ENCODE data around the gene PLPPR2. TPM values are rescaled to one million over a fixed set of nuclear protein-coding genes. Genes with fewer than 3 reads are reported as not detected.

Gene PLPPR2
- total and polyA plus RNA-seq, 12 donors: 4.1 to 19.8 (median 10.6) TPM

GRCh38 chr19:11356074-11356397 is 804 bp downstream of the PLPPR2 start:
- H3K4me3 ChIP-seq: peak overlapping the region; percentile 51 to 71 (median 64)
- intact Hi-C loops (cut with DNase I): loop anchor here in 1 of 10 donors (10.0 kb wide), 1 partner anchor 61 kb away; the partner anchor contains the start of gene TSPAN16
- WGBS, 2 donors: 80 to 84% methylated on average over 6 of the region's 6 CpGs
- no peaks in the 10 kb centered on the region for H3K9me3 ChIP-seq
- no peak for TF ChIP-seq CTCF (IDR thresholded peaks at IDR 0.05)
- peaks cover 0 to 17% (median 6%) of the 10 kb centered on the region in 9 donors for H3K4me1 ChIP-seq
- no peak for ATAC-seq
- no peaks in the 10 kb centered on the region for H3K27me3 ChIP-seq
- no peak for DNase-seq
- H3K27ac ChIP-seq: peak overlapping the region in 5 of 10 donors; percentile 30 to 86 (median 63)
- H3K36me3 ChIP-seq: peaks cover 0 to 29% (median 0%) of the 10 kb centered on the region in 9 donors

GRCh38 chr19:11356676-11357550 is 1.7 kb downstream of the PLPPR2 start:
- Histone ChIP-seq H3K36me3 (peaks cover 0 to 36% (median 0%) of the 10 kb centered on the region in 9 donors), H3K4me3 (no peak overlapping the region), H3K4me1 (peaks cover 0 to 23% (median 6%) of the 10 kb centered on the region in 9 donors), H3K9me3 (no peaks in the 10 kb centered on the region), H3K27me3 (no peaks in the 10 kb centered on the region), H3K27ac (no peak overlapping the region)
- DNase-seq (no peak), ATAC-seq (no peak)
- no peak for TF ChIP-seq CTCF (IDR thresholded peaks at IDR 0.05)
- 81 to 83% methylated on average over 11 of the region's 11 CpGs for WGBS, 2 donors
- intact Hi-C loops (cut with DNase I): loop anchor here in 1 of 10 donors (10.0 kb wide), 1 partner anchor 62 kb away; the partner anchor contains the start of gene TSPAN16

GRCh38 chr19:11359421-11359820 is 4.2 kb downstream of the PLPPR2 start:
- WGBS, 2 donors: 88 to 90% methylated on average over 11 of the region's 11 CpGs
- DNase-seq (no peak), ATAC-seq (no peak)
- intact Hi-C loops (cut with DNase I): loop anchor here in 1 of 10 donors (10.0 kb wide), 1 partner anchor 65 kb away; the partner anchor contains the start of gene TSPAN16
- TF ChIP-seq CTCF (IDR thresholded peaks at IDR 0.05): no peak
- Histone ChIP-seq H3K27me3 (no peaks in the 10 kb centered on the region), H3K4me1 (peaks cover 0 to 23% (median 6%) of the 10 kb centered on the region in 9 donors), H3K9me3 (no peaks in the 10 kb centered on the region), H3K27ac (no peak overlapping the region), H3K36me3 (peaks cover 0 to 61% (median 4%) of the 10 kb centered on the region in 9 donors), H3K4me3 (no peak overlapping the region)

GRCh38 chr19:11361037-11361770 is 6.0 kb downstream of the PLPPR2 start:
- peaks cover 0 to 71% (median 4%) of the 10 kb centered on the region in 9 donors for H3K36me3 ChIP-seq
- no peak for TF ChIP-seq CTCF (IDR thresholded peaks at IDR 0.05)
- DNase-seq: peak in 1 of 2 donors; percentile 52
- H3K27ac ChIP-seq: no peak overlapping the region
- peaks cover 0 to 10% (median 2%) of the 10 kb centered on the region in 9 donors for H3K4me1 ChIP-seq
- ATAC-seq: peak in 5 of 8 donors; percentile 9 to 50 (median 26)
- H3K9me3 ChIP-seq: no peaks in the 10 kb centered on the region
- 31 to 54% methylated on average over 43 of the region's 43 CpGs for WGBS, 2 donors
- intact Hi-C loops (cut with DNase I): no loop called here
- H3K4me3 ChIP-seq: peak overlapping the region in 1 of 10 donors; percentile 20
- H3K27me3 ChIP-seq: no peaks in the 10 kb centered on the region
